Measurements from ENCODE around the gene AGRN.
A peak's percentile ranks its signal among the peaks of the same experiment; 100 is the strongest.
"Not testable (repeated sequence)": the region's sequence is repeated elsewhere in the genome, so short reads cannot be mapped to it uniquely, and the experiment has no call there.

AGRN gene

DNA sequence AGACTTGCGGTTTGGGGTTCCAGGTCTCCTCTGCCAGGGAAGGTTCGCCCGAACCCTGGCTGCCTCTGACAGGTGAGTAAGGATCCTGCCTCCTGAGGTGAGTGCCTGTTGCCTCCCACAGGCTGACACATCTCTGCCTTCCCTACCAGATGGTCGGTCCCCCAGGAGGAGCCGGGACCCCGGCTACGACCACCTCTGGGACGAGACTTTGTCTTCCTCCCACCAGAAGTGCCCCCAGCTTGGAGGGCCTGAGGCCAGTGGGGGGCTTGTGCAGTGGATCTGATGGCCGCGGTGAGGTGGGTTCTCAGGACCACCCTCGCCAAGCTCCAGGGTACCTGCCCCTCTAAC is 45.7 kb upstream of the AGRN start:
- H3K4me3 ChIP-seq (ENCODE audit: low read length): no peak overlapping the region
- TF ChIP-seq, protein P1, sequence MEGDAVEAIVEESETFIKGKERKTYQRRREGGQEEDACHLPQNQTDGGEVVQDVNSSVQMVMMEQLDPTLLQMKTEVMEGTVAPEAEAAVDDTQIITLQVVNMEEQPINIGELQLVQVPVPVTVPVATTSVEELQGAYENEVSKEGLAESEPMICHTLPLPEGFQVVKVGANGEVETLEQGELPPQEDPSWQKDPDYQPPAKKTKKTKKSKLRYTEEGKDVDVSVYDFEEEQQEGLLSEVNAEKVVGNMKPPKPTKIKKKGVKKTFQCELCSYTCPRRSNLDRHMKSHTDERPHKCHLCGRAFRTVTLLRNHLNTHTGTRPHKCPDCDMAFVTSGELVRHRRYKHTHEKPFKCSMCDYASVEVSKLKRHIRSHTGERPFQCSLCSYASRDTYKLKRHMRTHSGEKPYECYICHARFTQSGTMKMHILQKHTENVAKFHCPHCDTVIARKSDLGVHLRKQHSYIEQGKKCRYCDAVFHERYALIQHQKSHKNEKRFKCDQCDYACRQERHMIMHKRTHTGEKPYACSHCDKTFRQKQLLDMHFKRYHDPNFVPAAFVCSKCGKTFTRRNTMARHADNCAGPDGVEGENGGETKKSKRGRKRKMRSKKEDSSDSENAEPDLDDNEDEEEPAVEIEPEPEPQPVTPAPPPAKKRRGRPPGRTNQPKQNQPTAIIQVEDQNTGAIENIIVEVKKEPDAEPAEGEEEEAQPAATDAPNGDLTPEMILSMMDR (conservative IDR thresholded peaks at IDR 0.05; ENCODE audit: low read length): no peak
- DNase-seq (ENCODE audit: low read depth): no peak

DNA sequence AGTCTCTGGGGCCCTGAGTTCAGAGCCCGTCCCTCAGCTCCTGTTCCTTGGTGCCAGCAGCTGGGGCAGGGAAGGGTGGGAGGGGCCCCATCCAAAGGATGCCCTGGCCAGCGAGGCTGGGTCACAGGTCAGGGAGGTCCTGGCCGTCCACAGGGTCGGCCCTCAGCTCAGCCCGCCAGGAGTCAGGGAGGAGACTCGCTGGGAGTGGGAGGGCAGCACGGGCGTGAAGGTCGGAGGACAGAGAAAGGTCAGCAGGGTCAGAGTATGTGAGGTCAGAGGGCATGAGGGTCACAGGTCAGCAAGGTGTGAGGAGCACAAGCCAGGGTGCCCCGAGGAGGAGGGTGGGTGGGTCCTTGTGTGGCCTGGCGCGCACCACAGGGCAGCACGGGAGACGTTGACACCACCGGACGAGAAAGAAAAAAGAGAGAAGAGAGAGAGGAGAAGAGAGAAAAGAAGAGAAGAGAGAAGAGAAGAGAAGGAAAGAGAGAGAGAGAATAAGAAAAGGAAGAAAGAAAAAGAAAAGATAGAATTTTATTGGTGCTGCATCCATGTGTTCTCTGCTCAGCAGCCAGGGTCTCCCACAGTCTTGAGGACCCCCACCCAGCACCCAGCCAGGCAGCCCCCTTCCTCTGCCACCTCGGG is 45.1 kb upstream of the AGRN start:
- TF ChIP-seq, protein P1 (conservative IDR thresholded peaks at IDR 0.05; ENCODE audit: low read length): no peak
- DNase-seq (ENCODE audit: low read depth): no peak

DNA sequence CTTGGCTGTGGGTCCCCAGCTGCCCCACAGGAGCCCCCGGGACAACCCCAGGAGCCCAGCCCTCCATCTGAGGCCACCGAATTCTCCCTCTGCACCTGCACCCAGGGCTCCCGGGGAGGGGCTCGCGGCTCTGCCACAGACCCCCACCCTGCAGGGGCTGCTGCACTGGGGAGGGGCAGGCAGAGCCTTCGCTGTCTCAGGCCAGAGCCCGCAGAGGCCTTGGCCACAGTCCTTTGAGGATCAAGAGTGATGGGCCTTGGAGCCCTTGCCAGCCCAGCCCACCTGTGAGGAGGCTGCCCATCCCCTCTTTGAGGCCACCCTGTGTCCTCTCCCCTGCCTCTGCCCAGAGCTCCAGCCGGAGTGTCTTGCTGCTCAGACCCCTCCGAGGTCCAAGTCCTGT is 44.6 kb upstream of the AGRN start:
- no peak overlapping the region for H3K4me3 ChIP-seq (ENCODE audit: low read length)
- DNase-seq (ENCODE audit: low read depth): no peak
- TF ChIP-seq, protein P1 (conservative IDR thresholded peaks at IDR 0.05; ENCODE audit: low read length): no peak

More for the DNA sequence above, 45.1 kb upstream of the AGRN start:
- no peak overlapping the region for H3K4me3 ChIP-seq (ENCODE audit: low read length)

DNA sequence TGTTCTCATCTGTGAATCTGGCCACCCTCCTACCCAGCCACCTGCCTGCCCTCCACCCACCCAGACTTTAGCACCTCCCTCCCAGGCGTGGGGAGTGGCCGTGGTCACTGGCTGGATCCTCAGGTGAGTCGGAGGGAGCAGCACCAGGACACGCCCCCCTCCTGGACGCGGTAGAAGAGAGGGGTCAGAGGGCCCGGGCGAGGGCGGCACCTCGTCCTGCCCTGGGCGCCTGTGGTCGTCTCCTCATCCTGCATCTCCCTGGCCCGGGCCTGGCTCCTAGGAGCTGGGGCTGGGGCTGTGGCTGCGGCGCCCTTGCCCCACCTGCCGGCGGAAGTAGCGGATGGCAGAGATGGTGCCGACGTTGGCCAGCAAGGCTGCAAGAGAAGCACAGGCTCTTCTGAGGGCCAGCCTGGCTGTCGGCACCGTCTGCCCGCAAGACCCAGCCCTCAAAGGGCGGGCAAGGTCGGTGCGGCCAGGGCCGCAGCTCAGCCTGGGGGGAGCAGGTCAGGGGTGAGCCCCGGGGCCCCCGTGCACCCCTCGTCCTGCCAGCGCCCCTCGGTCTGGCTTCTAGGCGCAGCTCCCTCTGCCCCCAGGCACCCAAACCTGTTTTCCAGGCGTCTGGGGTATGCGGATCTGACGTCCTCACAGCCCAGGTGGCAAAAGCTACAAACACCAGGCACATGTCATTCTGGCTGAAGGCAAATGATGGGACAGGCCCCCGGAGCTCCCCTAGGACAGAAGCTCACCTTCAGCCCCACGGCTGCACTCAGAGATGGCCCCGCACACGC is 43.8 kb upstream of the AGRN start:
- no peak overlapping the region for H3K4me3 ChIP-seq (ENCODE audit: low read length)
- TF ChIP-seq, protein P1 (conservative IDR thresholded peaks at IDR 0.05; ENCODE audit: low read length): peak; percentile 64
- DNase-seq (ENCODE audit: low read depth): peak; percentile 67

DNA sequence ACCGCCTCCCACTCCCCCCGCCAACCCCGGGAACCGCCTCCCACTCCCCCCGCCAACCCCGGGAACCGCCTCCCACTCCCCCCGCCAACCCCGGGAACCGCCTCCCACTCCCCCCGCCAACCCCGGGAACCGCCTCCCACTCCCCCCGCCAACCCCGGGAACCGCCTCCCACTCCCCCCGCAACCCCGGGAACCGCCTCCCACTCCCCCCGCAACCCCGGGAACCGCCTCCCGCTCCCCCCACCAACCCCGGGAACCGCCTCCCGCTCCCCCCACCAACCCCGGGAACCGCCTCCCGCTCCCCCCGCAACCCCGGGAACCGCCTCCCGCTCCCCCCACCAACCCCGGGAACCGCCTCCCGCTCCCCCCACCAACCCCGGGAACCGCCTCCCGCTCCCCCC is 43.1 kb upstream of the AGRN start:
- DNase-seq (ENCODE audit: low read depth); H3K4me3 ChIP-seq (ENCODE audit: low read length): not testable (repeated sequence)

DNA sequence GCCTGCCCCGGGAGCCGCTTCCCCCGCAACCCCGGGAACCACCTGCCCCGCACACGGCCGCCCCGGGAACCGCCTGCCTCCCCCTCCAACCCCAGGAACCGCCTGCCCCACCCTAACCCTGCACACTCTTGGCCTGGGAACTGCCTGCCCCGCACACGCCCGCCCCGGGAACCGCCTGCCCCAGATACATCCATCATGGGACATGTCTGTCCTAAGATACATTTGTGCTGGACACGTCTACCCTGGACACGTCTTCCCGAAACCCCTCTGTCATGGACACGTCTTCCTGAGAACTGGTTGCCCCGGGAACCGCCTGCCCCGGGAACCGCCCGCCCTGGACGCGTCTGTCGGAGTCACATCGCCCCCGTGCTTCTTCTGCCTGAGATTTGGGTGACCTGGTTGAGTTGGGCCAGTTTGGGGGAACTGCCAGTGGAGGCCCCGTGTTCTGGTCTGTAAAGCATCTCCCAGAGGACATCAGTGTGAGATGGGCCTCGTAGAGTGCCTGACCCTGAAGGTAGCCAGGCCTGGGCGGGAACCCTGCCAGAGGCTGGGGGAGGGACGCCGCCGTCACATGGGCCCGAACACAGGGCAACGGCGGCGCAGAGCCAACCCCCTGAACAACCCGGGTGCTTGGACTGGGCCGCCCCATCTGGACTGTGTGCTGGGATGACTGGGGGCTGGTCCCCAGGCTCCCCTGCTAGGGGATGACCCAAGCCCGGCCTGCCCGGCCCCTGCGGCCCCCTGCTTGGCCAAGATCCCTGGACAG is 41.7 kb upstream of the AGRN start:
- DNase-seq (ENCODE audit: low read depth): no peak
- no peak overlapping the region for H3K4me3 ChIP-seq (ENCODE audit: low read length)
- TF ChIP-seq, protein P1 (conservative IDR thresholded peaks at IDR 0.05; ENCODE audit: low read length): no peak

DNA sequence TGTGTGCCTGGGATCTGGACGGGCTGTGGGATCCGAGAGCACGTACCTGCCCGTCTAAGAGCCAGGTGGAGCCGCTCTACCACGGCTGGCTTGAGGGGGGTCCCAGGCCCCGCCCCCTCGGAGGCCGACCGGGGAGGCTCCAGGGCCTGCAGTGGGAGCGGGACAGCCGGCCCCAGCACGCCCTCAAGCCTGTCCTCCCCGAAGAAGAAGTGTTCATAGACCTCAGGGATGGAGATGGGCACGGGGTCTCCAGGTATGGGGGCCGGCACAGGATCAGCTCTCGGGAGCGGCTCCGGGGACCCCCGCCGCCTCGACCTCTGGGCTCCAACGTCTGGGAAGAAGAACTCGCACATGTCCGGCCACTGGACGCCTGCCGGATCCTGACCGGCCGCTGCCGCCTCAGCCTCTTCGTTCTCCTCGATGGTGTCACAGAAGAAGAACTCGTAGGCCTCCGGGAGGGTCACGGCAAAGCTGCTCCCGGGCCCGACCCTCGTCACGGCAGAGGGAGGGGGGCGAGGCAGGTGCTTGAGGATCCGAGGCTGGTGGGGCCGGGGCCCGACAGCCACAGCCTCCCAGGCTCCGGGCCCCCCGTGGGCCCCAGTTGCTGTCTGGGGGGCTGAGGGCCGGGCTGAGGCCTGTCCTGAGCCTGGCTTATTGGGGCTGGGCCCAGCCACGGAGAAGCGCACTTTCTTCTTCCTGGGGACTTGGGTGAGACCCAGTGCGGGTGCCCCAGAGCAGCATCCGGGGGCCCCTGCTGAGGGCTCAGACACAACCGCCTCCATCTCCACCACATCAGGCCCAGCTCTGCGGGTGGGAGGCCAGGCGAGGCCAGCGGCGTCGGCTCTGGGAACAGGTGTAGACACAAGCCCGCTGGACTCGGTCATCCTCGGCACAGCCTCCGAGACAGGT is 40.8 kb upstream of the AGRN start:
- TF ChIP-seq, protein P1 (conservative IDR thresholded peaks at IDR 0.05; ENCODE audit: low read length): no peak
- DNase-seq (ENCODE audit: low read depth): no peak
- H3K4me3 ChIP-seq (ENCODE audit: low read length): no peak overlapping the region
